NCI-H526 (cell line): Measurements from ENCODE around the gene METTL3.
"Not testable (repeated sequence)": the region's sequence is repeated elsewhere in the genome, so short reads cannot be mapped to it uniquely, and the experiment has no call there.

Experiments used
- DNase-seq, 2 experiments: peaks; one replicate each; lab custom pipeline; 2025; lab: John Stamatoyannopoulos, UW

The METTL3 gene

GRCh38 chr14:21510735-21511657 lies at the start of gene METTL3:
Gene METTL3 (minus strand): TSS chr14:21511340. CDS start chr14:21511223, 117 bp downstream.
- peak; percentile 98 for DNase-seq

- DNase-seq = no peak
Measured at GRCh38 chr14:21558703-21559170, 47.6 kb upstream of the METTL3 start.

- peak; percentile 90 to 93 for DNase-seq
Measured at GRCh38 chr14:21557084-21557901, 46.2 kb upstream of the METTL3 start.

GRCh38 chr14:21556378-21557083 lies 45.4 kb upstream of the METTL3 start:
- no peak for DNase-seq

- DNase-seq = no peak
Measured at GRCh38 chr14:21553266-21553665, 42.1 kb upstream of the METTL3 start.

GRCh38 chr14:21544588-21544987 lies 33.4 kb upstream of the METTL3 start:
- not testable (repeated sequence) for DNase-seq

- DNase-seq = no peak
Measured at GRCh38 chr14:21543963-21544362, 32.8 kb upstream of the METTL3 start.

- no peak for DNase-seq
Measured at GRCh38 chr14:21543521-21543960, 32.4 kb upstream of the METTL3 start.

- DNase-seq = no peak
Measured at GRCh38 chr14:21541413-21542074, 30.4 kb upstream of the METTL3 start.

- DNase-seq = no peak
Measured at GRCh38 chr14:21539189-21539940, 28.2 kb upstream of the METTL3 start.

- DNase-seq = no peak
Measured at GRCh38 chr14:21537090-21537424, 25.9 kb upstream of the METTL3 start.

GRCh38 chr14:21536418-21537089 lies 25.4 kb upstream of the METTL3 start:
- DNase-seq = no peak

GRCh38 chr14:21535545-21536417 lies 24.6 kb upstream of the METTL3 start:
- peak in 1 of 2 experiments; percentile 13 for DNase-seq

- DNase-seq = no peak
Measured at GRCh38 chr14:21534576-21534975, 23.4 kb upstream of the METTL3 start.

- DNase-seq = no peak
Measured at GRCh38 chr14:21533294-21533693, 22.2 kb upstream of the METTL3 start.

GRCh38 chr14:21529515-21529914 lies 18.4 kb upstream of the METTL3 start:
- no peak for DNase-seq

- peak; percentile 46 to 49 for DNase-seq
Measured at GRCh38 chr14:21528381-21529348, 17.5 kb upstream of the METTL3 start.

- no peak for DNase-seq
Measured at GRCh38 chr14:21527318-21527679, 16.2 kb upstream of the METTL3 start.
